Naive B cell (primary cell): ENCODE measurements around the gene PIK3AP1. TPM values are rescaled to one million over a fixed set of nuclear protein-coding genes. Genes with fewer than 3 reads are reported as not detected.
A peak's percentile ranks its signal among the peaks of the same experiment; 100 is the strongest.

ENCODE experiments used
- ATAC-seq, 2 donors: fragments of 150-1000 bp; cut with Tn5 transposase; 2 replicates each; pipeline ENCODE4 v1.10.0; 2021; ENCODE audit warnings: low read depth in 2 of 2, mild to moderate bottlenecking in 2 of 2, moderate library complexity in 2 of 2
- DNase-seq: peaks from one replicate; pipeline ENCODE4 v3.0.0; 2022
- H3K27ac Mint-ChIP-seq, 6 donors: one replicate each; pipeline ENCODE4 v1.8.0; 2020 to 2022; ENCODE audit warnings: mild to moderate bottlenecking in 6 of 6, mixed read lengths in 6 of 6, moderate library complexity in 5 of 6, inconsistent platforms in 2 of 6
- H3K27me3 Mint-ChIP-seq, 3 donors: one replicate each; pipeline ENCODE4 v1.8.0; 2021 to 2022; ENCODE audit warnings: mixed read lengths in 3 of 3, mild to moderate bottlenecking in 1 of 3
- H3K36me3 Mint-ChIP-seq, 2 donors: one replicate each; pipeline ENCODE4 v1.8.0; 2020 to 2022; ENCODE audit warnings: mixed read lengths in 2 of 2, inconsistent platforms in 1 of 2, mild to moderate bottlenecking in 1 of 2
- H3K4me1 Mint-ChIP-seq, 3 donors: one replicate each; pipeline ENCODE4 v1.8.0; 2020 to 2022; ENCODE audit warnings: mixed read lengths in 3 of 3, inconsistent platforms in 1 of 3, mild to moderate bottlenecking in 1 of 3, moderate library complexity in 1 of 3
- H3K4me3 Mint-ChIP-seq, 8 donors: one replicate each; pipeline ENCODE4 v1.8.0; 2020 to 2022; ENCODE audit warnings: mild to moderate bottlenecking in 8 of 8, mixed read lengths in 8 of 8, moderate library complexity in 8 of 8, inconsistent platforms in 2 of 8
- H3K9me3 Mint-ChIP-seq, 7 donors: one replicate each; pipeline ENCODE4 v1.8.0; 2020 to 2022; ENCODE audit warnings: mixed read lengths in 7 of 7, mild to moderate bottlenecking in 5 of 7, inconsistent platforms in 2 of 7, moderate library complexity in 1 of 7
- polyA plus RNA-seq, 6 donors: library from polyadenylated mRNA; unstranded; fragments of 300-500 nt; fragmentation: Illumina TruSeq; gene quantifications; one replicate each; pipeline ENCODE4 v1.2.3, GENCODE V29; 2021; ENCODE audit warnings: low read depth in 6 of 6

PIK3AP1 gene
- polyA plus RNA-seq, 6 donors from 2014 or later = 153 to 247 (median 170) TPM

DNA sequence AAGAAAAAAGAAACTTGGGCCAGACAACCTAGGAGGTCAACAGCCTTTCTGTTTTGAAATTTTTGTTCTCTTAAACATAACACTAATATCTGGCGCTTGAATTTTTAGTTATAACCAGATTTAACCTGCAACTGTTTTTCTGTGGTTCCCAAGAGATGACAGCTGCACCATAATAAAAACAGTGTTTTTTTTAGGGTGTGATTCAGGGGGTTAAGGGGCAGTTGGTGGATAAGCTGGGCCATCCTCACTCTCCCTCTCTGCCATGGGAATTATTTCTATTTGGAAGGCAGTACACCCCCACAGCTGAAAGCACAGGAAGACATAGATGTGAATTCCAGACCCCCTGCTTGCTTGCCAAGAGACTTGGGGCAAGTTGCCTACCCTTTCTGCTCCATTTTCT lies 113.4 kb downstream of the PIK3AP1 start:
- Mint-ChIP-seq H3K4me3 (no peak overlapping the region), H3K27me3 (no peaks in the 10 kb centered on the region), H3K4me1 (peaks cover 2 to 11% (median 8%) of the 10 kb centered on the region in 3 donors), H3K9me3 (no peaks in the 10 kb centered on the region), H3K27ac (peak overlapping the region in 2 of 6 donors; percentile 62 to 66), H3K36me3 (peaks cover 9 to 21% of the 10 kb centered on the region in 2 donors)
- ATAC-seq (no peak), DNase-seq (no peak)

DNA sequence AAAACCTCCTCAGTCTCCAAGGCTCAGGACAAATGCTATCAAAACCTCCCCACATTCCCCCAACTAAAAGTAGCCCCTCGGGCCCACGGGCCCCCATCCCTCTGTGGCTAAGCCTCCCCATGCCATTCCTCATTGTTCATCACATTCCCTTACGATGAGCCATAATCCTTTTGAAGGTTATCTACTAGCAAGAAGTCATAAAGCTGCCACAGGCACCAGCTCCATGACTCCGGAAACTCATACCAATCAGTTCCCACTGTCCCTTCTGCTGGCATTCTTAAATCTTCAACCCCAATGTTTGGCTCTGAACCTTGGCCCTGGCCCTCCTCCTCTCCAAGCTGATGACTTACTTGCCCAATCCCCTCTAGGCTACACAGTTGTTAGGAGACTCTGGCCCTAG lies 114.1 kb downstream of the PIK3AP1 start:
- H3K36me3 Mint-ChIP-seq = peaks cover 9 to 21% of the 10 kb centered on the region in 2 donors
- peaks cover 2 to 11% (median 8%) of the 10 kb centered on the region in 3 donors for H3K4me1 Mint-ChIP-seq
- DNase-seq (no peak), ATAC-seq (no peak)
- H3K27ac Mint-ChIP-seq = peak overlapping the region in 4 of 6 donors; percentile 12 to 85 (median 72)
- H3K4me3 Mint-ChIP-seq = no peak overlapping the region
- H3K9me3 Mint-ChIP-seq = no peaks in the 10 kb centered on the region
- no peaks in the 10 kb centered on the region for H3K27me3 Mint-ChIP-seq

DNA sequence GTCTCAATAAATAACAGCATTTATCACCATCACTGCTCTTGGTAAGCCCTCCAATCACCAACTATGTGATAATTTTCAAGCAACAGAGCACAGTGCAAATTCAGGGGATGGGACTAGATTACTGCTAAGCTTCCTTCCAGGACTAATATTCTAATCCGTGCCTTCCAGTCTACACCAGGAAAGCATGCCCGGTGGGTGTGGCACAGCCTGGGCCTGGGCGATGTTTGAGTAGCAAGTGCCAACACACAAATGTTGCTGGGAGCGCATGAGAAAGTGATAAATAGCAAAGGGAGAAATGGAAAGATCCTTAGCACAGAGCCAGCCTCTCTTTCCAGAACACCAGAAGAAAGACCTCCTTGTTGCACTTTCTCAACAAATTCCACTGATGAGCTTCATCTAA lies 120.0 kb downstream of the PIK3AP1 start:
- no peak overlapping the region for H3K4me3 Mint-ChIP-seq
- H3K27me3 Mint-ChIP-seq = no peaks in the 10 kb centered on the region
- peaks cover 20 to 29% of the 10 kb centered on the region in 2 donors for H3K36me3 Mint-ChIP-seq
- no peaks in the 10 kb centered on the region for H3K9me3 Mint-ChIP-seq
- no peak overlapping the region for H3K27ac Mint-ChIP-seq
- no peak for DNase-seq
- peaks cover 0 to 5% (median 0%) of the 10 kb centered on the region in 3 donors for H3K4me1 Mint-ChIP-seq
- no peak for ATAC-seq

DNA sequence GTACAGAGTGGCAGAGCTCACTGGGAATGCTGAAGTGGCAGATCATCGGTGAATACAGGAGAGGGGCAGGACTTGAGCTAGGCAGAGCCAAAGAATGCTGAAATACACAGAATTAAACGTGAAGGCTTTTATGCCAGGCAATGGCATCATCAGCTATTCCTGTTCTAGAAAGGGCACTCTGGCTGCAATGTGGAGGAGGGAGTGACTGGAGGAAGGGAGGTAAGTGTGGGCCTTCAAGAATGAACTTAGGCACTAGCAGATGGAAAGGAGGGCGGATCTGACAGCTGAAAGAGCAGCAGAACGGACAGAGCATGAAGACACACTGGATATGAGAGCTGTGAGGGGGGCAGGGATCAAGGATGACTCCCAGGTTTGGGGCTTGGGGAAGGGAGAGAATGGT lies 121.5 kb downstream of the PIK3AP1 start:
- H3K36me3 Mint-ChIP-seq = peaks cover 20 to 41% of the 10 kb centered on the region in 2 donors
- no peak overlapping the region for H3K27ac Mint-ChIP-seq
- ATAC-seq (no peak), DNase-seq (no peak)
- H3K9me3 Mint-ChIP-seq = no peaks in the 10 kb centered on the region
- no peak overlapping the region for H3K4me3 Mint-ChIP-seq
- H3K4me1 Mint-ChIP-seq = peaks cover 0 to 5% (median 0%) of the 10 kb centered on the region in 3 donors
- no peaks in the 10 kb centered on the region for H3K27me3 Mint-ChIP-seq

DNA sequence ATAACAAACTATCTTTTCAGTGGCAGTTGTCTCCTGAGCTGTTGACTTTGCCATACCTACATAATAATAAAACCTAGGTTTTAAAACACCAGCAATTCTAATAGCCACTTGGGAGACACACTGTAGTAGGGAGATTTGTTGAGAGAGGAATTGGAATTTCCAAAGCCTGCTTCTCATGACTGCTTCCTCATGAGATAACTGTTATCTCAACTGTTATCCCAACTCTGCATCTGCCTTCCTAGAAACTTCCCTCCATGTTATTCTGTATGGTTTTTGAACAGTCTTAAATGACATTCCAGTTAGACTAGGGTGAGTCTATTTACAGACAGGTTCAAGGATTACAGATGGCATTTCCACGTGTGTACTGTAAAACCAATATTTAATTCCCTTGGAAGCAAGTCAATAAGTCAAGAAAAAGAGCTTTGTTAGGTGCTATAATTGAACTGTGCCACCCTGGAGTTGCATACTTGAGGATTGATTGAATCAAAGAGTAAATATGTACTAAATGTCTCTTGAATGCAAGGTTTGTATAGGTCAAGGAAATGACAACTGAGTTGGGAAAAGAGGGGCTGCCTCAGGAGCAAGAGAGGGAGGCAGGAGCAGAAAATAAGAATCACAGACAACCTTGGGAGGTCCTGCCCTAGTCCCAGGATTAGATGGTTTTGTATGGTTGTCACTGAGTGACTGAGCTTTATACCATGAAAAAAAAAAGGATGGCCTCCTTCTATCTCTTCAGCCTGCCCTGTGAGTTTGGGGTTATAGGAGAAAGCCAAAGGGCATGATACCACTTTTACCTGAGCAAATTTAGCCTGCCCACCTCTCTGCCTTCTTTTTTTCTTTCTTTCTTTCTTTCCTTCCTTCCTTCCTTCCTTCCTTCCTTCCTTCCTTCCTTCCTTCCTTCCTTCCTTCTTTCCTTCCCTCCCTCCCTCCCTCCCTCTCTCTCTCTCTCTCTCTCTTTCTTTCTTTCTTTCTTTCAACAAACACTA lies 123.6 kb downstream of the PIK3AP1 start:
- Mint-ChIP-seq H3K36me3 (peaks cover 20 to 32% of the 10 kb centered on the region in 2 donors), H3K27me3 (no peaks in the 10 kb centered on the region), H3K27ac (peak overlapping the region in 3 of 6 donors; percentile 66 to 90 (median 89)), H3K4me1 (peaks cover 2 to 5% (median 2%) of the 10 kb centered on the region in 3 donors), H3K9me3 (no peaks in the 10 kb centered on the region), H3K4me3 (no peak overlapping the region)
- ATAC-seq (no peak), DNase-seq (no peak)

DNA sequence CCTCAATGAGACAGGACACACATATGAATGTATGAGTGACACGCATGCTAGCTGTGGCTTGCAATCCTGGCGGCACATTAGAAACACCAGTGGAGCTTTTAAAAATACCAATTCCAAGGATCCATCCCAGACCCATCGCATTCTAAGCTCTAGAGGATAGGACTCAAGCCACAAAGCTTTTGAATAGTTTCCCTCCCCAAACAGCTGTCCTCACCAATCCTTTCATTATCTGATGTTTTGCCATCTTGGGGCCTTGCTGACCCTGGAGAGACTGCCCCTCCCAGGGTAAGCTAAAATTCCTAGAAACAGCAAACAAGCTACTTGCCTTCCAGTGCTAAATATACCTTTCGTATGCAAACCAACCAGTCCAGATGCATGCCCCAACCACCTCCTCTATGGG lies 124.6 kb downstream of the PIK3AP1 start:
- Mint-ChIP-seq H3K9me3 (no peaks in the 10 kb centered on the region), H3K4me1 (peaks cover 5 to 9% (median 7%) of the 10 kb centered on the region in 3 donors), H3K4me3 (no peak overlapping the region), H3K27ac (peak overlapping the region in 4 of 6 donors; percentile 13 to 82 (median 68)), H3K27me3 (no peaks in the 10 kb centered on the region), H3K36me3 (peaks cover 20 to 32% of the 10 kb centered on the region in 2 donors)
- ATAC-seq (no peak), DNase-seq (no peak)

DNA sequence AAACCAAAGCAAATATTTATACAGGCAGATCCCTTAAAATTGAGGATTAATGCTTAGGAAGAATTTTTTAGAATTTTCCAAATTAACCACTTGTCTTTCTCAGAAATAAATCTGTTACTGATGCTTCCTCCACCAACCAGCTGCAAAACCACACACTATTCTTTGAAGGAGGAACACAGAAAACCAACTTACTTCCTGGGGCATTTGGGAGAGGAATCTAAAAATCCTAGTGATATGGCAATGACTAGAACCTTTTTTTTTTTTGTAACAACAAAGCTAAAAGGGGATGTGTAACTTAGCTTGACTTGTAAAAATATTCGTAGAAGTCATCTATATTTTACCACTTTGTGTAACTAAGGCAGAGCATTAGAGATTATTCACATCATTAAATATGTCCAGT lies 128.4 kb downstream of the PIK3AP1 start:
- no peaks in the 10 kb centered on the region for H3K9me3 Mint-ChIP-seq
- H3K27ac Mint-ChIP-seq = peak overlapping the region; percentile 12 to 84 (median 46)
- peaks cover 7 to 14% (median 10%) of the 10 kb centered on the region in 3 donors for H3K4me1 Mint-ChIP-seq
- no peak overlapping the region for H3K4me3 Mint-ChIP-seq
- H3K36me3 Mint-ChIP-seq = peaks cover 12 to 28% of the 10 kb centered on the region in 2 donors
- H3K27me3 Mint-ChIP-seq = no peaks in the 10 kb centered on the region
- DNase-seq (no peak), ATAC-seq (no peak)

DNA sequence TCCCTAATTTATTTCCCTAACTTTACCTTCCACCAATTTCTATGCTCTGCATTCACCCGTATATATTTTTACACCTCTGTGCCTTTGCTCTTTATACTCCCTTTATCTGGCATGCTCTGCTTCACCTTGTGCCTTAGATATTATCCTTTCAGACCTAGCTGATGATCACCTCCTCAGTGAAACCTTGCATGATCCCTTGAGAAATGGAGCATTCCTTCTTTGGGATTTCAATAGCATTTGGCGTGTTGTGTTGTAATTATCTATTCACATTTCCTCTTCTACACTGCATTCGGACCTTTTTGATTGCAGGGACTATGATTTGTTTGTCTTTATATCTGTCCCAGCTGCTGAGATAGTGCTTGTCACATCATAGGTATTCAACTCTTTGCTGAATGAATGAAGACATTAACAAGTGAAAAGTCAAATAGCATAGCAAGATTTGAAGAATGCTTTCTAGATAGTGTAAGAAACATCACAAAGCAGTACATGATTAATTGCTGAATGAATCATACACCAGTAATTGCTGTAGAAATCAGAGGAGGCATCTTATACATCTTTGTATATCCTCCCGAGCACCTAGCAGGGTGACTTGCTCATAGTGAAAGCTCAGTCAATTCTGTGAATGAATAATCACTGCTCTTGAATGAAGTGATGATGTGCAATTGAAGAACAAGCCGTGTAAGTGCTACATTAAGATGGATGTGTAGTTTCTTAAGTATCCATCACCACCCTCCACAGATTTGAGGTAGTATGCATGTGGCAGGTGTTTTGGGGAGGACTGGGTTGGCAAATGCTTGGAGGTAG lies 131.5 kb downstream of the PIK3AP1 start:
- peaks cover 18 to 32% (median 26%) of the 10 kb centered on the region in 3 donors for H3K4me1 Mint-ChIP-seq
- ATAC-seq = no peak

DNA sequence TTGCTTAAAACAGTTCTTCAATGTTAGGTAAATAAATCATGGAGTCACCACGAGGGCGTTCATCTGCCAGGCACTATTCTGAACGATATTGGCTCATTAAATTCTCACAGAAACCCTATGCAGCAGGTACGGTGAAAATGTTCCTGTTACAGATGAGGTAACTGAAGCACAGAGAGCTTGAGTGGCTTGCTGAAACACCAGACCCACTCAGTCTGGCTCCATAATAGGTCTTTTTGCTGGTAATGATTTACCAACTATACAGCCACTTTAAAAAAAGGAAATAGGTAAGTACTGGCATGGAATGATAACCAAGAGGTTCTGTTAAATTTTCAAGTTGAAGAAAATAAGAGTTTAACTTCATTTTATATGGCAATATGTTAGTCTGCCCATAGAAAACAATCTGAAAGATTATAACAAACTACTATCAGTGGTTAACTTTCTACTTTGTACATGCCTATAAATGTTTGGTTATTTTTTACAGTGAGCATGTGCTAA lies 132.2 kb downstream of the PIK3AP1 start:
- Mint-ChIP-seq H3K4me1 (peaks cover 25 to 39% (median 33%) of the 10 kb centered on the region in 3 donors), H3K27me3 (no peaks in the 10 kb centered on the region), H3K4me3 (no peak overlapping the region), H3K36me3 (no peaks in the 10 kb centered on the region), H3K9me3 (no peaks in the 10 kb centered on the region), H3K27ac (no peak overlapping the region)
- DNase-seq (peak; percentile 7), ATAC-seq (no peak)

More for the DNA sequence above, 131.5 kb downstream of the PIK3AP1 start:
- no peaks in the 10 kb centered on the region for H3K36me3 Mint-ChIP-seq
- no peak for DNase-seq
- H3K27me3 Mint-ChIP-seq = no peaks in the 10 kb centered on the region
- H3K4me3 Mint-ChIP-seq = no peak overlapping the region
- no peak overlapping the region for H3K27ac Mint-ChIP-seq
- H3K9me3 Mint-ChIP-seq = no peaks in the 10 kb centered on the region

DNA sequence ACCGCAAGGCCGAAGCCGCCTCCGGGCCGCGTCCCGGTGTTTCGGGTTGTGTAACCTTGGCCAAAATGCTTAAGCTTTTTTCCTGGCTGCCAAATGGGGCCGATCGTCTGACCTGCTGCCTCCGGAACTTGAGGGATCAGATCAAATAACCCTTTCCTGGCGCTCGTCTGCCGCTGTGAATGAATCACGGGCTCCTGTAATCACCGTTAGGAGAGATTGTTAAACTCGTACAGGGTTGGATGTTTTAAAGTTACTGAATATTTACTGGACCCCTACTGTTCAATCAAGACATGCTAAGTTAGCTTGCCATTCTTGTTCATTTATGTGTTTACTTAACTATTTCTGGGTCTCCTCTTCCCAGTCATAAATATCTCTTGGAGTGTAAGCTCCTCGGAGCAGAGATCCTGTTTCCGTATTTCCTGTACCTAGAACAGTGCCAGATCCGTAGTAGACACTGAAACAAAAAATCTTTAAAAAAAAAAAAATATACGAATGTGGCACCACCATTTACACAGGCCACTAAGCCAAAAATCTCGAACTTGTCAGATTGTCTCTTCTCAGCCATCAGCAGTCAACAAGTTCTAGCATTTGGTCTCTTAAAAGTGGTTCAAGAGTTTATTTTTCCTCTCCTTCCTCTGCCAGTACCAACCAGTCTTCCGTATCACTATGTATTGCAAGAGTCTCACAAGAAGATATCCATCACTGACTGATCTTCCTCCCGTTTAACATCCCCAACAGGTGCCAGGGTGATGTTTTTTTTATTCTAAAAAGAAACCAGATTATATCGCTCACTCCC lies 132.9 kb downstream of the PIK3AP1 start:
- H3K27ac Mint-ChIP-seq = no peak overlapping the region
- H3K9me3 Mint-ChIP-seq = no peaks in the 10 kb centered on the region
- peaks cover 26 to 45% (median 39%) of the 10 kb centered on the region in 3 donors for H3K4me1 Mint-ChIP-seq
- DNase-seq (no peak), ATAC-seq (peak; percentile 21 to 30)
- H3K4me3 Mint-ChIP-seq = no peak overlapping the region
- no peaks in the 10 kb centered on the region for H3K27me3 Mint-ChIP-seq
- no peaks in the 10 kb centered on the region for H3K36me3 Mint-ChIP-seq

DNA sequence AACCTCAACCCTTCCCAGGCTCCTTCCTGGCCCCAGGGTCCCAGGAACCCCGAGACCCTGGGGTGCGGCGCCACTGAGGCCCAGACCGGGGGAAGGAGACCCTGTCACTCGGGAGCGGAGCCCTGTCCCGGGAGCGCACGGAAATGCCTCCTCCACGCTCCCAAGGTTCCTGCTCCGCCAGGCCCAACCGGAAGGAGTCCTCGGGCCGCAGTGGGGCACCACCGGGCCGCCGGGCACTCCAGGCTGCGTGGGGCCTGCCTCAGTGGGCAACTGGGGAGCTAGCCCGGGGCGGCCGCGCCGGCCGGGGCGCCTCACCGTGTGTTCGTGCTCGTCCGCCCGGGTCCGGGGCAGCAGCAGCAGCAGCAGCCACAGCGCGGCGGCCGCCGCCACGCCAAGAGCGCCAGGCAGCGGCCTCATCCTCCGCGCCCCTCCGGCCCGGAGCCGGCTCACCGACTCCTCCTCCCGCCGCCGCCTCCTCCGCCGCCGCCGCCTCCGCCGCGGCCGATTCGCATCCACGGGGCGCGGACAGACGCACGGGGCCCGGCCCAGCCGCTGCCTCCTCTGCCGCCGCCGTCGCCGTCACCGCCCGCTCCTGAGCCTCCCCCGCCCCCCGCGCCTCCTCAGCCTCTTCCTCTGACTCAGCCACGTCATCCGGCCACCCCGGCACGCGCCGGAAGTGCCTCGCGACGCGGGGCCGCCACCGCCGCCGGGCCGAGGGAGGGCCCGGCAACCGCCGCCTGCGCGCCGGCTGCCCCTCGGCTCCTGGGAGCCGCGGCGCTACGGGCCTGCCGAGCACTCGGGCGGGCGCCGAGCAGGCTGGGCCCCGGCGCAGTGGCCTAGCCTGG lies 133.7 kb downstream of the PIK3AP1 start, which contains the start of gene TM9SF3:
TSS of gene TM9SF3 (minus strand) at position 594 of the 845 bp plus-strand sequence. CDS start at position 417, 177 bp downstream.
- Mint-ChIP-seq H3K36me3 (no peaks in the 10 kb centered on the region), H3K4me3 (peak within 1 kb of the TSS in 7 of 8 donors; percentile 80 to 96 (median 92))

More for the DNA sequence above, 133.7 kb downstream of the PIK3AP1 start, which contains the start of gene TM9SF3:
- DNase-seq (peak; percentile 92), ATAC-seq (peak; percentile 86 to 88)
- Mint-ChIP-seq H3K4me1 (peaks cover 25 to 46% (median 42%) of the 10 kb centered on the region in 3 donors), H3K27me3 (no peaks in the 10 kb centered on the region), H3K27ac (peak within 1 kb of the TSS in 5 of 6 donors; percentile 95 to 98 (median 95)), H3K9me3 (no peaks in the 10 kb centered on the region)
